Fibroblast of the aortic adventitia (primary cell): Measurements from ENCODE around the gene UBE2G2. TPM values are rescaled to one million over a fixed set of nuclear protein-coding genes. Genes with fewer than 3 reads are reported as not detected.

Source experiments
- DNase-seq: peaks from one replicate; pipeline ENCODE4 v3.0.0-alpha.2; 2010; ENCODE audit warnings: low read depth
- H3K4me3 ChIP-seq: 2 replicates; pipeline ENCODE4 v1.5.1; 2011; ENCODE audit warnings: low read depth, mild to moderate bottlenecking, control low read depth, low read length, moderate library complexity
- total RNA-seq: library from RNA; depleted of rRNA; stranded (reverse); fragments of >200 nt; gene quantifications from 2 replicates; pipeline ENCODE4 v1.2.3, GENCODE V29; 2012; ENCODE audit warnings: low replicate concordance
- TF ChIP-seq, protein P1 (sequence below): IDR thresholded peaks from 2 replicates; pipeline ENCODE4 v1.5.1; 2011; ENCODE audit warnings: mild to moderate bottlenecking, low read length, control low read depth, inconsistent platforms; ENCODE audit not compliant: insufficient read depth

UBE2G2 gene
- total RNA-seq, 1 donor = 64.2 TPM

DNA sequence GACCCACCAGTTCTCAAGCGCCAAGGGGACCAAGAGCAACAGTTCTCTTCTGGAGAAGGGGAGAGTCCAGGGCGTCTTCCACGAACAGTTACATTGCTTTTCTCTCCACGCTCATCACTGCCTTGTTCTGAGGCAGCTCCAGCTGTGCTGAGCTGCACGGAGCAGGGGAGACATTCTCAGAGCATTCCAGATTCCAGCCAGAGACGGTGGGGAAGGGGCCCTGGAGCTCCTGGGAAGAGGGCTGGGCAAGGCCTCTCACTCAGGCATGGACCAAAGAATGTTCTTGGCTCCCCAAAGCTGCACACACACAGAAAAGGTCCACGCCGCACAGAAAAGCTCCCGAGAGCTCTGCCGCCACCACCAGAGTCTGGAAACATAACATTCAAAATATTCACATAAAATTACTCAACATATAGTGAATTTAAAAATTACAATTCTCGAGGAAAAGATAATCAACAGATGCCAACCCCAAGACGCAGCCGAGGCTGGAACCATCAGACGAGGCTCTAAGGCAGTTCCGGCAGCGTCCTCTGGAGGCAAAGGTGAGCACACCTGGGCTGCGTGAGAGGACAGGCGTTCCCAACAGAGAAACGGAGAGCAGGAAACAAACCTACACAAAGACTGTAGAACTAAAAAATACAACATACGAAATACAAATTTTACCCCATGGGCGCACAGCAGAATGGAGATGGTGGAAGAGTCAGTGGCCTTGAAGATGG lies 40.5 kb downstream of the UBE2G2 start:
- DNase-seq = no peak
- no peak overlapping the region for H3K4me3 ChIP-seq

DNA sequence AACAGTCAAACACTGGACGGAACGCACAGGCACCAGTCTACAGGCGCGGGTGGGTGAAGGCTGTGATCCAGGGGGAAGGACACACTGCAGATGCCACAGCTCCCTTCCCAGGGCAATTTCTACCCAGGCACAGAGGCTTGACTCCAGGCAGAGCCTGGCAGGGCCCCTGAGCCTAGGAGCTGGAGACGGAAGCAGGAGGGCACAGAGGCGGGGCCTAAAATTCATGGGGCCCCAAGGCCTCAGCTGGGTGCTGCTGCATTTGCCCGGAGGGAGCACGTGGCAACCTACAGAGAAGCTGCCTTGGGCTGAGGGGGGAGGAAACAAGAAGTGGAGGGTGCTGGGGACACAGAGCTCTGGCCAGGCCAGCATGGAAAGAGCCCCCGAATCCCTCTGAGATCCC lies 41.2 kb downstream of the UBE2G2 start:
- TF ChIP-seq, protein P1, sequence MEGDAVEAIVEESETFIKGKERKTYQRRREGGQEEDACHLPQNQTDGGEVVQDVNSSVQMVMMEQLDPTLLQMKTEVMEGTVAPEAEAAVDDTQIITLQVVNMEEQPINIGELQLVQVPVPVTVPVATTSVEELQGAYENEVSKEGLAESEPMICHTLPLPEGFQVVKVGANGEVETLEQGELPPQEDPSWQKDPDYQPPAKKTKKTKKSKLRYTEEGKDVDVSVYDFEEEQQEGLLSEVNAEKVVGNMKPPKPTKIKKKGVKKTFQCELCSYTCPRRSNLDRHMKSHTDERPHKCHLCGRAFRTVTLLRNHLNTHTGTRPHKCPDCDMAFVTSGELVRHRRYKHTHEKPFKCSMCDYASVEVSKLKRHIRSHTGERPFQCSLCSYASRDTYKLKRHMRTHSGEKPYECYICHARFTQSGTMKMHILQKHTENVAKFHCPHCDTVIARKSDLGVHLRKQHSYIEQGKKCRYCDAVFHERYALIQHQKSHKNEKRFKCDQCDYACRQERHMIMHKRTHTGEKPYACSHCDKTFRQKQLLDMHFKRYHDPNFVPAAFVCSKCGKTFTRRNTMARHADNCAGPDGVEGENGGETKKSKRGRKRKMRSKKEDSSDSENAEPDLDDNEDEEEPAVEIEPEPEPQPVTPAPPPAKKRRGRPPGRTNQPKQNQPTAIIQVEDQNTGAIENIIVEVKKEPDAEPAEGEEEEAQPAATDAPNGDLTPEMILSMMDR = no peak
- no peak overlapping the region for H3K4me3 ChIP-seq
- DNase-seq = no peak

More for the DNA sequence above, 40.5 kb downstream of the UBE2G2 start:
- TF ChIP-seq, protein P1 = peak; percentile 36

DNA sequence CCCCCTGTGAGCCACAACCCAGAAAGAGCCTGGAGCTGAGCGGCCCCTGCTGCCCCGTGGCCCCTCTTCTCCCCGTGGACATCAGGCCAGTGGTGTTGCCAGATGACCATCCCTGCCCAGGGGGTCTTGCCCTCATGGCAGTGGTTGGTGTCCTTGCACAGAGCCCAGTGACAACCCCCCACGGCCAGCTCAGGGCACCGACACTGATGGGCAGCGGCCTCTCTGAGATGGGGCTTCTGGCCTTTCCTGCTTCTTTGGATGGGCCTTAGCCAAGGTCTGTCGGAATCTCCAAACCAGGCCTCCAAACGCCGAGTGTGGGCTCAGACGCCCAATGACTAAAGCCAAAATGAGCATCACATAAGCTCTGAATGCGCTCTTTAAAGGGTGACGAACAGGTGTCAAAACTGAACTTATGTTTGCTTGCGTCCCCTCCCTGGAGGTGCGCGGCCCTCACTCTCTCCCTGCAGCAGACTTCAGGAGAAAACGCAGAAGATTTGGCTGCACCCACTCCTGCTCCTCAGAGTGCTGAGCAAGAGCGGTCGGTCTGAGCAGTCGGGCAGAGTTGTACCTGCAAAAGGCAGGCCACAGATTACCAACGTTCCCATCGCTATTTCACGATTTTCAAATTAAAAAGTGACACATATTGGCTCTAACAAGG lies 41.9 kb downstream of the UBE2G2 start:
- DNase-seq = no peak

DNA sequence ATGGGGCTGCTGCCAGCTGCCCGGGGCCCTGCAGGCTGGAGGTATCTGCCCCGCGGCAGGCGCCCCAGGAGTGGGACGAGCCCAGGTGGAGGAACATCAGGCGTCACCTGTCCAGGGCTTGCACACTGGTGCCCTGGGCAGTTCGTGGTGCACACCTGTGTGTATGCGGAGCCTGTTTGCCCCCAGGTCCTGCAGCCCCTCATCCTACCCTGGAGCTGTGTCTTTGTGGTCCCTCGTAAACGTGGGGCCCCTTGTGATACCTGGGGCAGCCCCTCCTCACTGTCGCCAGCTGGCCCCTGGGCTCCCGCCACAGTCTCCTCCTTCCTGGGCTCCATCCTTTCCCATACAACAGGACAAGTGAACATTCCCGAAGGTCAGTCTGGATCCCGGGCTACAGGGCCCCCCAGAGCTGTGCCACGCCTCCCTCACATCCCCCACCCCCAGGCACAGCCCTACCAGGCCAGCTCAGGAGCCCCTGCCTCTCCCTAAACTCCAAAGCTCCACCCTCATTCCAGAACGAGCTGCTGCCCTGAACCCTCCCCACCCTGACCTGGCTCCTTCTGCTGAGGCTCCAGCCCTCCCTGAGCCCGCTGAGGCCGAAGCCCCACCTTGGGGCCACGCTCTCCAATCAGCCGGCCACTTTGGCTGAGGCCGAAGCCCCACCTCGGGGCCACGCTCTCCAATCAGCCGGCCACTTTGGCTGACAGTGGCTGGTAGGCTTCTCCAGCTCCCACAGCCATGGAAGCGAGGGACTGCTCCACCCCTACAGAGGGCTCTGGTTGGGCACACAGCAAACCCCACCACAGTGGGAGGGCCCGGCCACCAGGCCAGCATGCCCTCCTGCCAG lies 42.6 kb downstream of the UBE2G2 start:
- TF ChIP-seq, protein P1 = no peak

More for the DNA sequence above, 41.9 kb downstream of the UBE2G2 start:
- TF ChIP-seq, protein P1 = no peak
- H3K4me3 ChIP-seq = no peak overlapping the region

DNA sequence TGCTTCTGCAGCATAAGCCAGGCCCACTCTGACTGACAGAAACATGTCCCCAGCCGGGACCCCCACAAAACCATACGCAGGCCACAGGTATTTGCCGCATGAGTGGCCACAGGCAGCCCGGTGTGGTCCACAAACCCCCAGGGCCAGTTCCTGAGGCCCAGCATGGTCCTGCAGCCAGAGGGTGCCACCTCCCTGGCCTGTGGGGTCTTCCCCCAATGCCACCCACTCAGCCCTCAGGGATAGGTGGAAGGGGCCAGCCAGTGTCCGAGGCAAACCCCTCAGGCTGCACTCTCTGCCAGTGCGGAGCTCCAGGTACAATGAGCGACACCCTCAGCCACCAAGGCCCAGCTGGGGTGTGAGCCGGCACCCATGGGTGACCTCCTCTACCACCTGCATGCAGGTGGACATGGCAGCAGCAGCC lies 43.5 kb downstream of the UBE2G2 start:
- TF ChIP-seq, protein P1 = no peak
- DNase-seq = no peak
- H3K4me3 ChIP-seq = no peak overlapping the region

More for the DNA sequence above, 42.6 kb downstream of the UBE2G2 start:
- DNase-seq = no peak
- H3K4me3 ChIP-seq = no peak overlapping the region

DNA sequence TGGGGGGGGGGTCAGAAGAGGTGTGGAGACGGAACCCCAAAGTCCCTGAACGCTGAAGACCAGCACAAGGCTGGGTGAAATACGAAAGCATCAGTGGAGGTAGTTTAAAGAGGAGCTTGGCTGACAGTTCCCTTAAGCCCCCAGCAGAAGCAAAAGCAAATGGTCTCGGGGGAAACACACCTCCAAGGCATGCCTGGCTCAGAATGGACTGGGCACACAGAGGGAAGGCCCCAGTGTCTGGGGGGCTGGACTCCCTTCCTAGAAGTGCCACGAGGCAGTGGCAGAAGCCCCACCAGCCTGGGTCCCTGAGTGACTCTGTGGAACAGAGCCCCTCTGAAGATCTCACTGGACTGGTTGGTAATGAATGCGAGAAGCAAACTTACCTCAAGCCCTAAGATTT lies 43.9 kb downstream of the UBE2G2 start:
- DNase-seq = no peak
- TF ChIP-seq, protein P1 = no peak
- H3K4me3 ChIP-seq = no peak overlapping the region
